Adrenal gland (tissue), 12 donors: Measurements from ENCODE around the gene ATXN7L1. TPM values are rescaled to one million over a fixed set of nuclear protein-coding genes. Genes with fewer than 3 reads are reported as not detected.

Source experiments
- DNase-seq, 7 donors: peaks; one replicate each; pipeline ENCODE4 v3.0.0-alpha.2; 2019 to 2020
- H3K27ac ChIP-seq, 5 donors: fragments of 200-600 bp; sonication (generic) in 4 of 5; 1 replicate in 3 of 5; 2 replicates in 2 of 5; pipeline versions ENCODE4 v1.5.1 to v1.8.0; 2016 to 2020; ENCODE audit warnings: mild to moderate bottlenecking in 1 of 5
- H3K27me3 ChIP-seq: fragments of 200-600 bp; 2 replicates; pipeline ENCODE4 v1.8.0; 2021
- H3K36me3 ChIP-seq, 2 donors: fragments of 200-600 bp; replicated peaks in 1 of 2; 1 replicate in 1 of 2; 2 replicates in 1 of 2; pipeline versions ENCODE4 v1.5.1 to v1.8.0; 2018 to 2022
- H3K4me1 ChIP-seq, 2 donors: fragments of 200-600 bp; replicated peaks in 1 of 2; 1 replicate in 1 of 2; 2 replicates in 1 of 2; pipeline versions ENCODE4 v1.5.1 to v1.8.0; 2018 to 2021
- H3K4me3 ChIP-seq, 4 donors: fragments of 200-600 bp; sonication (generic) in 3 of 4; one replicate each; pipeline ENCODE4 v1.5.1; 2016 to 2018
- H3K9me3 ChIP-seq, 3 donors: fragments of 200-600 bp; sonication (generic) in 1 of 3; replicated peaks in 1 of 3; 1 replicate in 2 of 3; 2 replicates in 1 of 3; pipeline versions ENCODE4 v1.5.1 to v1.8.0; 2016 to 2021
- POLR2A ChIP-seq, 2 donors: fragments of 450-650 bp; IDR thresholded peaks; one replicate each; pipeline ENCODE4 v1.6.1; 2017; ENCODE audit warnings: antibody characterized with exemption in 2 of 2, mild to moderate bottlenecking in 2 of 2, moderate library complexity in 1 of 2
- WGBS, 4 donors: extraction: QIAGEN DNeasy Blood & Tissue Kit in 2 of 4; methylation state at CpG; one replicate each; pipeline versions ENCODE4 v1.1.5 to v1.1.7; 2013 to 2017; 5-methylcytosine and 5-hydroxymethylcytosine counted together
- intact Hi-C, 2 donors: fragments of 100-400 bp; cut with DNase I; formaldehyde crosslinking; loops; one replicate each; pipeline versions ENCODE4 v1.14.1 to v1.15.0; 2022 to 2023
- polyA plus RNA-seq, 3 donors: library from polyadenylated mRNA; stranded (reverse); fragments of 200-250 nt in 2 of 3; fragments of 350-450 nt in 1 of 3; fragmentation: Illumina TruSeq in 1 of 3; extraction: RNeasy Lipid Tissue Mini Kit (QIAGEN cat#74804) in 1 of 3; gene quantifications; one replicate each; pipeline ENCODE4 v1.2.3, GENCODE V29; 2013 to 2014
- total RNA-seq, 9 donors: library from RNA; depleted of rRNA in 4 of 9; stranded (reverse); fragments of >200 nt in 4 of 9; fragments of 120-200 nt in 1 of 9; fragmentation: NEBNext Ultra II Directional in 1 of 9; extraction: Animal tissue kit (Norgen Biotek cat#: 25700) in 1 of 9; gene quantifications; one replicate each; pipeline versions ENCODE4 v1.1.0 to v1.2.4, GENCODE V29; 2013 to 2023
- TF ChIP-seq, protein P1 (sequence below), 6 experiments: fragments of 450-650 bp in 4 of 6; fragments of 200-600 bp in 2 of 6; sonication (generic) in 1 of 6; IDR thresholded peaks; 1 replicate in 5 of 6; 2 replicates in 1 of 6; pipeline versions ENCODE4 v1.5.1 to v1.8.0; 2016 to 2021; ENCODE audit warnings: antibody characterized with exemption in 6 of 6, mild to moderate bottlenecking in 2 of 6, moderate library complexity in 1 of 6
- donor health status: healthy with polysubstance abuse.
- donor health status: Bipolar disorder and iron deficiency.
- donor health status: DM: yes; HTN: yes; CAD: no.
- donor health status: DM: no; HTN: no; CAD: no.
- donor health status: DM: no; HTN: no; CAD: no.
- donor health status: DM: yes; HTN: yes; CAD: no.

ATXN7L1 gene
- total and polyA plus RNA-seq, 12 donors = 3.6 to 24.6 (median 9.0) TPM

DNA sequence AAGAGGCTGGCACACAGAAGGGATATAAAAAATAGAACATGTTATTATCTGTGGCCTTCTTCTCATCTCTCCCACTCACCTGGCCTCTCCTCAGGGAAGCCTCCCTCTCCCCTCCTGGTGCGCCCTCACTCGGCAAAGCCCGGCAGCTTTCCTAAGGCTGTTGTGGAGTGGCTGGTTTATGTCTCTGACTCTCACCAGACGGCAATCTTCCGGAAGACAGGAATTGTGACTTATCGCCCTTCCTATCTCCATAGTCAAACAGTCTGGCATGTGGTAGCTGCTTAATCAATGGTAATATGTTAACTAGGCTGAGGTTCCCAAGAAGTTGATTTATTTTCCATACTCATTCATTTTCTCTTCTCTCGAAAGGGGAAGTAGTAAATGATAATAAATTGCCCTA, 78.7 kb downstream of the ATXN7L1 start:
- no peak for DNase-seq
- H3K27me3 ChIP-seq = no peaks in the 10 kb centered on the region
- no peak overlapping the region for H3K4me3 ChIP-seq
- peak overlapping the region in 1 of 5 donors; percentile 67 for H3K27ac ChIP-seq
- peaks cover 24 to 43% of the 10 kb centered on the region in 2 donors for H3K4me1 ChIP-seq
- TF ChIP-seq POLR2A (IDR thresholded peaks at IDR 0.05) = no peak
- TF ChIP-seq, protein P1, sequence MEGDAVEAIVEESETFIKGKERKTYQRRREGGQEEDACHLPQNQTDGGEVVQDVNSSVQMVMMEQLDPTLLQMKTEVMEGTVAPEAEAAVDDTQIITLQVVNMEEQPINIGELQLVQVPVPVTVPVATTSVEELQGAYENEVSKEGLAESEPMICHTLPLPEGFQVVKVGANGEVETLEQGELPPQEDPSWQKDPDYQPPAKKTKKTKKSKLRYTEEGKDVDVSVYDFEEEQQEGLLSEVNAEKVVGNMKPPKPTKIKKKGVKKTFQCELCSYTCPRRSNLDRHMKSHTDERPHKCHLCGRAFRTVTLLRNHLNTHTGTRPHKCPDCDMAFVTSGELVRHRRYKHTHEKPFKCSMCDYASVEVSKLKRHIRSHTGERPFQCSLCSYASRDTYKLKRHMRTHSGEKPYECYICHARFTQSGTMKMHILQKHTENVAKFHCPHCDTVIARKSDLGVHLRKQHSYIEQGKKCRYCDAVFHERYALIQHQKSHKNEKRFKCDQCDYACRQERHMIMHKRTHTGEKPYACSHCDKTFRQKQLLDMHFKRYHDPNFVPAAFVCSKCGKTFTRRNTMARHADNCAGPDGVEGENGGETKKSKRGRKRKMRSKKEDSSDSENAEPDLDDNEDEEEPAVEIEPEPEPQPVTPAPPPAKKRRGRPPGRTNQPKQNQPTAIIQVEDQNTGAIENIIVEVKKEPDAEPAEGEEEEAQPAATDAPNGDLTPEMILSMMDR (IDR thresholded peaks at IDR 0.05) = no peak
- WGBS, 4 donors = 79 to 89% (median 86%) methylated on average over 7 of the region's 7 CpGs
- intact Hi-C loops = no loop called here
- no peaks in the 10 kb centered on the region for H3K36me3 ChIP-seq
- H3K9me3 ChIP-seq = no peaks in the 10 kb centered on the region

DNA sequence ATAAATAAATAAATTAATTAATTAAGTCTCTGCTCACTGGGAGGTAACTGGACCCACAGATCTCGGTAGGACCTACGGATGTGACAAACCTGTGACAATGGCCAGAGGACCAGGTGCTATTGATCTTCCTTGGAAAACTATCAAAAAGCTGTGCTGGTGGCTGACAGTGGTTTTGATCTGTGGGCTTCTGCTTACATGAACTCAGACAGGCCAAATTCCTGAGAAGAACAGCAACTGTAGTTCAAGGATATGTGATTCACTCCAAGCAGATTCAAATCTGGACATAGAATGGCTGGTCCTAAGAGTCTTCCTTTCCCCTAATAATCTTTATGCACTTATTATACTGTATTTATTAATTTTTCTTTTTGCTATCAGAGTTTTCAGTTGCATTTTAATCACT, 80.0 kb downstream of the ATXN7L1 start:
- TF ChIP-seq POLR2A (IDR thresholded peaks at IDR 0.05) = no peak
- TF ChIP-seq, protein P1 (IDR thresholded peaks at IDR 0.05) = no peak
- Histone ChIP-seq H3K4me3 (no peak overlapping the region), H3K27ac (peak overlapping the region in 4 of 5 donors; percentile 53 to 79 (median 67)), H3K9me3 (no peaks in the 10 kb centered on the region), H3K27me3 (no peaks in the 10 kb centered on the region), H3K4me1 (peaks cover 24 to 43% of the 10 kb centered on the region in 2 donors), H3K36me3 (no peaks in the 10 kb centered on the region)
- intact Hi-C loops = no loop called here
- 22 to 58% (median 45%) methylated on average over 2 of the region's 2 CpGs for WGBS, 4 donors
- DNase-seq = peak in 3 of 7 donors; percentile 40 to 53 (median 48)

DNA sequence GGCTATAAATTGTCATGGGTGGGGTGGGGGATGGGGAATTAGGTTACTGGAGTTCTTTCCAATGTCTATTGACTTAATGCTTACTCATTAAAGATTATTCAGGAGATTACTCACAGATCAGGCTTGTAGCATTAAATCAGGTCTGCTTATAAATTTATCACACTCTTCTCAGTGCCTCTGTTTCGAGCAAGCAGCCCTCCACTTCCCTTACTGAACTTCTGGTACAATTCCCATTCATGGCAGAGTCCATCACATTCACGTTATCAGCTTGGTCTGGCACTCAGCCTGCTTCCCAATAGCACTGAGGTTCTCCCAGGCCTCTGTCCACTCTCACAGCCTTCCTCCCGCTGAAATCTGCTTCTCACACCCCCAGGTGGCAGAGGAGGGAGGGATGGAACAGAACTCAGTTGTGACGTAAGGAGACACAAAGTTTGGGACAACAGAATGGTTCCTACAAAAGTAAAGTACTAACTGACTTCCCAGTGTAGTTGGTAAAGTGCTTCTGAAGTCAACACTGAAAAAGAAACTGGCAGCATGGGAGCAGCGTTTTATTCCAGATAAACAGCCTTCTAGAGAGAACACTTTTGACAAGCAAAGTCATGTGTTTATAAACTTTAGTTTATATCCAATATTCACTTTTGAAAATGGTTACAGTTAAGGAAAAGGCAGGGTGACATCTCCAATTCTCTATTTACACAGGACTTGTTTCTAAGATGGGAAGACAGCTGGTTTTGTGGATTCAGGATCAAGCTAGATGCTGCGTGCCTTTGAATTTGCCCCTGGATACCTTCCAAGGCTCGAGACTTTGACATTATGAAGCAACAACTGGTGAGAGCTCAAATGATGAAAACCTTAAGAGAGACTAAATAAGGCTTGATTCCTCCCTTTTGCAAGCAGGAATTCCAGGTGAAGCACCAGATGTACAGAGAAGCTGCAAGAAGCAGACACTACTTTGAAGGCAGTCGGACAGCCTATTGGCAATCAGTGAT, 81.4 kb downstream of the ATXN7L1 start:
- Histone ChIP-seq H3K9me3 (no peaks in the 10 kb centered on the region), H3K27ac (peak overlapping the region; percentile 13 to 79 (median 67)), H3K27me3 (no peaks in the 10 kb centered on the region), H3K4me3 (no peak overlapping the region), H3K4me1 (peaks cover 24 to 36% of the 10 kb centered on the region in 2 donors), H3K36me3 (no peaks in the 10 kb centered on the region)
- DNase-seq = peak in 6 of 7 donors; percentile 45 to 75 (median 59)
- 33 to 43% (median 35%) methylated on average over 8 of the region's 8 CpGs for WGBS, 4 donors
- TF ChIP-seq POLR2A (IDR thresholded peaks at IDR 0.05) = no peak
- TF ChIP-seq, protein P1 (IDR thresholded peaks at IDR 0.05) = no peak
- intact Hi-C loops = no loop called here

DNA sequence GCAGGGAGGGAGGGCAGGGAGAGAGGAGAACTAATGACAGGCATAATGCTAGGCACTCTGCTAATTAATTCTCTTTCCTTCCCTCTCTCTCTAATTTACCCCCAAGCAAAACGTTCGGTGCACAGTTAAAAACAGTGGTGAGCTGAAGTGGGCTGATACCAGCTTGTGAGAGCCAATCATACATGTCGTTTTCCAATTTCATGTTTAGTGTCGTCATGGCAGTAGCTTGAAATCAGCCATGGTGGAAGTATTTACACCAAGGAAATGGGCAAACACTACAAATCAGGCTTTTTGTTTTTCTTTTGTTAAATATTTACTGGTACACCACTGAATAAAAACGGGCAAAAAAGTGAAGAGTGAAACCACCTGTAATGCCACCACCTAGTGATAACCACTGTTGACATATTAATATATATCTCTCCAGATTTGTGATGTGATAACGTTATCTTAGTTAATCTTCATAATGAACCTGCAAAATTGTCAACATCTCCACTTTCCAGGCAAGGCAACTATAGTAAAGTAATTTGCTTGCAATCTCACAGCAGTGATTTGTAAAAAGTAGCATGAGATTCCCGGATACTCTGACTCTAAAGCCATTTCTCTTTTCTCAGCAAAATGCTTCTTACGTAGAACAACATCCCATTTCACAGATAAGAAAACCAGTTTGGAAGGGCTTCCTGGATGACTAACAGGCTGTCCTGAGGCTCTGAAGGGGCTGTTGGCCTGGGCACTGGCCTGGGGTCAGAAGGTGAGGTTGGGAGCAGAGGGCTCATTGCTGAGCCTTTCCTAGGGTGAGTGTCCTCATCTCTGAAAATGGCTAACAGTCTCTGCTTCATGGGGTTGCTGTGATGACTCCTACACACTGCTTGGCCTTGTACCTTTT, 83.7 kb downstream of the ATXN7L1 start:
- H3K4me1 ChIP-seq = peaks cover 24 to 34% of the 10 kb centered on the region in 2 donors
- TF ChIP-seq POLR2A (IDR thresholded peaks at IDR 0.05) = no peak
- TF ChIP-seq, protein P1 (IDR thresholded peaks at IDR 0.05) = no peak
- no peaks in the 10 kb centered on the region for H3K27me3 ChIP-seq
- intact Hi-C loops = no loop called here
- H3K36me3 ChIP-seq = no peaks in the 10 kb centered on the region
- no peak overlapping the region for H3K27ac ChIP-seq
- H3K9me3 ChIP-seq = no peaks in the 10 kb centered on the region
- 87 to 91% (median 87%) methylated on average over 8 of the region's 8 CpGs for WGBS, 4 donors
- DNase-seq = peak in 1 of 7 donors; percentile 47
- H3K4me3 ChIP-seq = no peak overlapping the region
